Measurements from ENCODE around the gene DCLRE1A. TPM values are rescaled to one million over a fixed set of nuclear protein-coding genes. Genes with fewer than 3 reads are reported as not detected.

DCLRE1A gene
- total and polyA plus RNA-seq, 5 donors from 2014 or later: 4.4 to 9.1 (median 6.0) TPM

- Histone ChIP-seq H3K9me3 (ENCODE audit: control insufficient read depth in 2 of 2, low read length in 2 of 2) (no peaks in the 10 kb centered on the region), H3K36me3 (ENCODE audit: control insufficient read depth, insufficient read depth, low read length) (peaks cover 25% of the 10 kb centered on the region)
Observed at GRCh38 chr10:113890769-113891168, 36.9 kb upstream of the DCLRE1A start.

GRCh38 chr10:113889911-113890310 is 36.0 kb upstream of the DCLRE1A start:
- Mint-ChIP-seq H3K27me3 (no peaks in the 10 kb centered on the region), H3K27ac (no peak overlapping the region), H3K4me3 (no peak overlapping the region), H3K9me3 (peaks cover 0 to 4% (median 0%) of the 10 kb centered on the region in 7 donors), H3K36me3 (peaks cover 55% of the 10 kb centered on the region), H3K4me1 (peaks cover 2 to 21% (median 4%) of the 10 kb centered on the region in 4 donors)
- Histone ChIP-seq H3K9me3 (ENCODE audit: control insufficient read depth in 2 of 2, low read length in 2 of 2) (no peaks in the 10 kb centered on the region), H3K27ac (ENCODE audit: insufficient read depth, low read length, poor library complexity, severe bottlenecking) (no peak overlapping the region), H3K36me3 (ENCODE audit: control insufficient read depth, insufficient read depth, low read length) (peaks cover 20% of the 10 kb centered on the region), H3K27me3 (ENCODE audit: control insufficient read depth, insufficient read depth, low read length) (no peaks in the 10 kb centered on the region), H3K4me1 (ENCODE audit: control insufficient read depth, insufficient read depth, low read length, poor library complexity, severe bottlenecking) (no peaks in the 10 kb centered on the region), H3K4me3 (ENCODE audit: low read depth, low read length) (no peak overlapping the region)
- DNase-seq: no peak
- ATAC-seq (ENCODE audit: low read depth in 2 of 2): no peak

More at GRCh38 chr10:113890769-113891168, 36.9 kb upstream of the DCLRE1A start:
- ATAC-seq (ENCODE audit: low read depth in 2 of 2): no peak
- peaks cover 55% of the 10 kb centered on the region for H3K36me3 Mint-ChIP-seq
- H3K4me1 Mint-ChIP-seq: peaks cover 2 to 13% (median 4%) of the 10 kb centered on the region in 4 donors
- no peaks in the 10 kb centered on the region for H3K27me3 Mint-ChIP-seq
- Histone ChIP-seq H3K4me1 (ENCODE audit: control insufficient read depth, insufficient read depth, low read length, poor library complexity, severe bottlenecking) (no peaks in the 10 kb centered on the region), H3K27me3 (ENCODE audit: control insufficient read depth, insufficient read depth, low read length) (no peaks in the 10 kb centered on the region), H3K27ac (ENCODE audit: insufficient read depth, low read length, poor library complexity, severe bottlenecking) (no peak overlapping the region), H3K4me3 (ENCODE audit: low read depth, low read length) (no peak overlapping the region)
- H3K9me3 Mint-ChIP-seq: peaks cover 0 to 4% (median 0%) of the 10 kb centered on the region in 7 donors
- no peak for DNase-seq
- H3K4me3 Mint-ChIP-seq: no peak overlapping the region
- H3K27ac Mint-ChIP-seq: peak overlapping the region in 1 of 3 donors; percentile 61

- H3K36me3 Mint-ChIP-seq: peaks cover 56% of the 10 kb centered on the region
- DNase-seq: no peak
Observed at GRCh38 chr10:113882240-113882639, 28.4 kb upstream of the DCLRE1A start.

GRCh38 chr10:113880236-113880635 is 26.4 kb upstream of the DCLRE1A start:
- Histone ChIP-seq H3K4me3 (ENCODE audit: low read depth, low read length) (no peak overlapping the region), H3K27me3 (ENCODE audit: control insufficient read depth, insufficient read depth, low read length) (no peaks in the 10 kb centered on the region), H3K4me1 (ENCODE audit: control insufficient read depth, insufficient read depth, low read length, poor library complexity, severe bottlenecking) (peaks cover 3% of the 10 kb centered on the region), H3K36me3 (ENCODE audit: control insufficient read depth, insufficient read depth, low read length) (peaks cover 22% of the 10 kb centered on the region), H3K9me3 (ENCODE audit: control insufficient read depth in 2 of 2, low read length in 2 of 2) (no peaks in the 10 kb centered on the region), H3K27ac (ENCODE audit: insufficient read depth, low read length, poor library complexity, severe bottlenecking) (no peak overlapping the region)
- Mint-ChIP-seq H3K9me3 (peaks cover 0 to 2% (median 0%) of the 10 kb centered on the region in 7 donors), H3K36me3 (peaks cover 38% of the 10 kb centered on the region), H3K4me1 (peaks cover 9 to 34% (median 16%) of the 10 kb centered on the region in 4 donors), H3K4me3 (no peak overlapping the region), H3K27ac (no peak overlapping the region), H3K27me3 (no peaks in the 10 kb centered on the region)
- DNase-seq: no peak
- ATAC-seq (ENCODE audit: low read depth in 2 of 2): no peak

More at GRCh38 chr10:113882240-113882639, 28.4 kb upstream of the DCLRE1A start:
- no peaks in the 10 kb centered on the region for H3K9me3 Mint-ChIP-seq
- H3K36me3 ChIP-seq (ENCODE audit: control insufficient read depth, insufficient read depth, low read length): peaks cover 19% of the 10 kb centered on the region
- H3K27ac Mint-ChIP-seq: no peak overlapping the region
- H3K27ac ChIP-seq (ENCODE audit: insufficient read depth, low read length, poor library complexity, severe bottlenecking): no peak overlapping the region
- H3K27me3 ChIP-seq (ENCODE audit: control insufficient read depth, insufficient read depth, low read length): no peaks in the 10 kb centered on the region
- no peak for ATAC-seq (ENCODE audit: low read depth in 2 of 2)
- no peaks in the 10 kb centered on the region for H3K9me3 ChIP-seq (ENCODE audit: control insufficient read depth in 2 of 2, low read length in 2 of 2)
- H3K4me3 Mint-ChIP-seq: no peak overlapping the region
- no peaks in the 10 kb centered on the region for H3K27me3 Mint-ChIP-seq
- peaks cover 4 to 35% (median 14%) of the 10 kb centered on the region in 4 donors for H3K4me1 Mint-ChIP-seq
- H3K4me1 ChIP-seq (ENCODE audit: control insufficient read depth, insufficient read depth, low read length, poor library complexity, severe bottlenecking): peaks cover 3% of the 10 kb centered on the region
- H3K4me3 ChIP-seq (ENCODE audit: low read depth, low read length): no peak overlapping the region

GRCh38 chr10:113879691-113880090 is 25.8 kb upstream of the DCLRE1A start:
- peaks cover 13 to 37% (median 20%) of the 10 kb centered on the region in 4 donors for H3K4me1 Mint-ChIP-seq
- Histone ChIP-seq H3K36me3 (ENCODE audit: control insufficient read depth, insufficient read depth, low read length) (peaks cover 21% of the 10 kb centered on the region), H3K9me3 (ENCODE audit: control insufficient read depth in 2 of 2, low read length in 2 of 2) (no peaks in the 10 kb centered on the region), H3K4me3 (ENCODE audit: low read depth, low read length) (no peak overlapping the region), H3K27me3 (ENCODE audit: control insufficient read depth, insufficient read depth, low read length) (no peaks in the 10 kb centered on the region), H3K4me1 (ENCODE audit: control insufficient read depth, insufficient read depth, low read length, poor library complexity, severe bottlenecking) (peaks cover 3% of the 10 kb centered on the region), H3K27ac (ENCODE audit: insufficient read depth, low read length, poor library complexity, severe bottlenecking) (no peak overlapping the region)
- no peak overlapping the region for H3K4me3 Mint-ChIP-seq
- H3K9me3 Mint-ChIP-seq: peaks cover 0 to 4% (median 0%) of the 10 kb centered on the region in 7 donors
- DNase-seq (no peak), ATAC-seq (ENCODE audit: low read depth in 2 of 2) (no peak)
- no peak overlapping the region for H3K27ac Mint-ChIP-seq
- H3K27me3 Mint-ChIP-seq: no peaks in the 10 kb centered on the region
- H3K36me3 Mint-ChIP-seq: peaks cover 36% of the 10 kb centered on the region

- DNase-seq (no peak), ATAC-seq (ENCODE audit: low read depth in 2 of 2) (no peak)
- H3K9me3 ChIP-seq (ENCODE audit: control insufficient read depth in 2 of 2, low read length in 2 of 2): peaks cover 0 to 12% of the 10 kb centered on the region in 2 experiments
- H3K4me3 ChIP-seq (ENCODE audit: low read depth, low read length): no peak overlapping the region
- Mint-ChIP-seq H3K4me1 (peaks cover 14 to 35% (median 21%) of the 10 kb centered on the region in 4 donors), H3K27me3 (no peaks in the 10 kb centered on the region), H3K4me3 (no peak overlapping the region), H3K36me3 (peaks cover 26% of the 10 kb centered on the region), H3K9me3 (peaks cover 0 to 9% (median 4%) of the 10 kb centered on the region in 7 donors), H3K27ac (no peak overlapping the region)
- peaks cover 18% of the 10 kb centered on the region for H3K36me3 ChIP-seq (ENCODE audit: control insufficient read depth, insufficient read depth, low read length)
- no peaks in the 10 kb centered on the region for H3K27me3 ChIP-seq (ENCODE audit: control insufficient read depth, insufficient read depth, low read length)
- no peak overlapping the region for H3K27ac ChIP-seq (ENCODE audit: insufficient read depth, low read length, poor library complexity, severe bottlenecking)
- H3K4me1 ChIP-seq (ENCODE audit: control insufficient read depth, insufficient read depth, low read length, poor library complexity, severe bottlenecking): no peaks in the 10 kb centered on the region
Observed at GRCh38 chr10:113876461-113876860, 22.6 kb upstream of the DCLRE1A start.

- no peak overlapping the region for H3K4me3 ChIP-seq (ENCODE audit: low read depth, low read length)
- peaks cover 27% of the 10 kb centered on the region for H3K36me3 Mint-ChIP-seq
- H3K27me3 ChIP-seq (ENCODE audit: control insufficient read depth, insufficient read depth, low read length): no peaks in the 10 kb centered on the region
- H3K9me3 ChIP-seq (ENCODE audit: control insufficient read depth in 2 of 2, low read length in 2 of 2): peaks cover 0 to 12% of the 10 kb centered on the region in 2 experiments
- peaks cover 14 to 35% (median 20%) of the 10 kb centered on the region in 4 donors for H3K4me1 Mint-ChIP-seq
- ATAC-seq (ENCODE audit: low read depth in 2 of 2): no peak
- DNase-seq: no peak
- H3K36me3 ChIP-seq (ENCODE audit: control insufficient read depth, insufficient read depth, low read length): peaks cover 18% of the 10 kb centered on the region
- H3K4me1 ChIP-seq (ENCODE audit: control insufficient read depth, insufficient read depth, low read length, poor library complexity, severe bottlenecking): no peaks in the 10 kb centered on the region
- no peaks in the 10 kb centered on the region for H3K27me3 Mint-ChIP-seq
- H3K27ac Mint-ChIP-seq: peak overlapping the region in 1 of 3 donors; percentile 45
- no peak overlapping the region for H3K4me3 Mint-ChIP-seq
- no peak overlapping the region for H3K27ac ChIP-seq (ENCODE audit: insufficient read depth, low read length, poor library complexity, severe bottlenecking)
- peaks cover 0 to 9% (median 5%) of the 10 kb centered on the region in 7 donors for H3K9me3 Mint-ChIP-seq
Observed at GRCh38 chr10:113875212-113875611, 21.3 kb upstream of the DCLRE1A start.

Measured in CD4-positive, CD25-positive, alpha-beta regulatory T cell (primary cell).